NB4 (cell line): ENCODE results near the gene LZTFL1.

Experiments used
- DNase-seq: peaks from one replicate; pipeline ENCODE4 v3.0.0; 2010; ENCODE audit warnings: low read depth
- H3K4me3 ChIP-seq: one replicate; pipeline ENCODE4 v1.5.1; 2011; ENCODE audit warnings: mild to moderate bottlenecking, low read depth, low read length, moderate library complexity
- MAX ChIP-seq: IDR thresholded peaks from 2 replicates; pipeline ENCODE4 v1.6.1; 2011; ENCODE audit warnings: low read depth, low read length
- MYC ChIP-seq: IDR thresholded peaks from 2 replicates; pipeline ENCODE4 v1.6.1; 2011; ENCODE audit warnings: low read depth, low read length
- POLR2A ChIP-seq: IDR thresholded peaks from 2 replicates; pipeline ENCODE4 v1.6.1; 2011; ENCODE audit warnings: mild to moderate bottlenecking; ENCODE audit not compliant: insufficient read length; ENCODE audit errors: extremely low read depth
- TF ChIP-seq, protein P1 (sequence below): IDR thresholded peaks from one replicate; pipeline ENCODE4 v1.5.1; 2012; ENCODE audit warnings: low read depth, low read length

LZTFL1 gene

DNA sequence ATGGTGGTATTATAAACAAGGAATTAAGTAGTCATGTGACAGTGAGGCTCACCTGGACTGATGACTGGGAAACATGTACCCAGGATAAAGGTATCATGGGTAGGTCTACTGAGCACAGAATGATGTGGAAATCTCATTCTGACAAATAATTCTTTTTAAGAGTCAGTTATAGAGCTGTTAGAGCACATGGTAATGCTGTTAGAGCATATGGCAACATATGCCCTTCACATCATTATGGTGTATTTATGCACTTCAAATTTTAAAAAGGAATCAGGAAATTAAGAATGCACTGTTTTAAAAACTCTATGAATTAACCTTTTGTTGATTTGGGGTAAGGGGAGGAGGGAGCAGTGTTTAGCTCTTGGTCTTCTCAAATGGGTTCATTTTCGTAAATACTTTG is 47.3 kb downstream of the LZTFL1 start:
- H3K4me3 ChIP-seq: no peak overlapping the region
- TF ChIP-seq MAX: no peak
- no peak for TF ChIP-seq MYC
- TF ChIP-seq, protein P1, sequence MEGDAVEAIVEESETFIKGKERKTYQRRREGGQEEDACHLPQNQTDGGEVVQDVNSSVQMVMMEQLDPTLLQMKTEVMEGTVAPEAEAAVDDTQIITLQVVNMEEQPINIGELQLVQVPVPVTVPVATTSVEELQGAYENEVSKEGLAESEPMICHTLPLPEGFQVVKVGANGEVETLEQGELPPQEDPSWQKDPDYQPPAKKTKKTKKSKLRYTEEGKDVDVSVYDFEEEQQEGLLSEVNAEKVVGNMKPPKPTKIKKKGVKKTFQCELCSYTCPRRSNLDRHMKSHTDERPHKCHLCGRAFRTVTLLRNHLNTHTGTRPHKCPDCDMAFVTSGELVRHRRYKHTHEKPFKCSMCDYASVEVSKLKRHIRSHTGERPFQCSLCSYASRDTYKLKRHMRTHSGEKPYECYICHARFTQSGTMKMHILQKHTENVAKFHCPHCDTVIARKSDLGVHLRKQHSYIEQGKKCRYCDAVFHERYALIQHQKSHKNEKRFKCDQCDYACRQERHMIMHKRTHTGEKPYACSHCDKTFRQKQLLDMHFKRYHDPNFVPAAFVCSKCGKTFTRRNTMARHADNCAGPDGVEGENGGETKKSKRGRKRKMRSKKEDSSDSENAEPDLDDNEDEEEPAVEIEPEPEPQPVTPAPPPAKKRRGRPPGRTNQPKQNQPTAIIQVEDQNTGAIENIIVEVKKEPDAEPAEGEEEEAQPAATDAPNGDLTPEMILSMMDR: no peak
- TF ChIP-seq POLR2A: no peak
- DNase-seq: no peak

- H3K4me3 ChIP-seq: no peak overlapping the region
- DNase-seq: no peak
- TF ChIP-seq, protein P1: no peak
- no peak for TF ChIP-seq MYC
- no peak for TF ChIP-seq POLR2A
- no peak for TF ChIP-seq MAX
These were observed 47.8 kb downstream of the LZTFL1 start for GRCh38 chr3:45794177-45794560.

- DNase-seq: no peak
- TF ChIP-seq MYC: no peak
- no peak for TF ChIP-seq POLR2A
- no peak for TF ChIP-seq MAX
- TF ChIP-seq, protein P1: no peak
These were observed 48.3 kb downstream of the LZTFL1 start for GRCh38 chr3:45793482-45794176.

GRCh38 chr3:45792516-45793172 is 49.3 kb downstream of the LZTFL1 start:
- no peak overlapping the region for H3K4me3 ChIP-seq
- no peak for DNase-seq
- TF ChIP-seq MAX (no peak), POLR2A (no peak), MYC (no peak)
- TF ChIP-seq, protein P1: no peak

More at GRCh38 chr3:45793482-45794176, 48.3 kb downstream of the LZTFL1 start:
- no peak overlapping the region for H3K4me3 ChIP-seq

DNA sequence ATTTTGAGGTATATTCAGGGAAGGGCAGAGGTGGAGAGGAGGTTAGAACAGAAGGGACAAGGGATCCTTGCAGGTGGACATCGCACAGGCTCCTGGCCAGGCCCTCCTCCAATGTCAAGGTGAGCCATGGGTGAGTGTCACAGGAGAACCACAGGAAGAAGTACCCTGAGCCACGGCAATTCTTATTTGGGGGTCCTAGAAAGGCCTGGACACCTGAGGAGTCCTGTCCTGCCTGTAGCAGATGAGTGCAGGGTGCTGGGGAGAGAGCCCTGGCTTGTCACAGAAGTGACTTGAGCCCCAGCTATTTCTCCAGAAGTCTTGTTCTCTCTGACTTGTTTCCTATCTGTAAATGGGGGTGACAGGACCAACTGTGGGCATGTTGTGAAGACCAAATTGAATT is 49.9 kb downstream of the LZTFL1 start:
- DNase-seq: no peak
- TF ChIP-seq, protein P1: no peak
- no peak for TF ChIP-seq MYC
- no peak overlapping the region for H3K4me3 ChIP-seq
